Rectal smooth muscle tissue (tissue), 1 donor: ENCODE results near the gene SUCLA2.
"Not testable (repeated sequence)": the region's sequence is repeated elsewhere in the genome, so short reads cannot be mapped to it uniquely, and the experiment has no call there.

Source experiments
- H3K27ac ChIP-seq: one replicate; pipeline ENCODE4 v1.7.0; 2013; ENCODE audit warnings: low read depth, low read length, inconsistent platforms
- H3K27me3 ChIP-seq: one replicate; pipeline ENCODE4 v1.7.0; 2013; ENCODE audit warnings: low read length; ENCODE audit not compliant: control insufficient read depth, insufficient read depth
- H3K36me3 ChIP-seq: one replicate; pipeline ENCODE4 v1.7.0; 2013; ENCODE audit warnings: low read length; ENCODE audit not compliant: control insufficient read depth, insufficient read depth
- H3K4me1 ChIP-seq: one replicate; pipeline ENCODE4 v1.7.0; 2013; ENCODE audit warnings: low read length; ENCODE audit not compliant: control insufficient read depth, insufficient read depth
- H3K4me3 ChIP-seq: one replicate; pipeline ENCODE4 v1.7.0; 2013; ENCODE audit warnings: low read length
- H3K9ac ChIP-seq: one replicate; pipeline ENCODE4 v1.7.0; 2013; ENCODE audit warnings: low read length

The SUCLA2 gene

DNA sequence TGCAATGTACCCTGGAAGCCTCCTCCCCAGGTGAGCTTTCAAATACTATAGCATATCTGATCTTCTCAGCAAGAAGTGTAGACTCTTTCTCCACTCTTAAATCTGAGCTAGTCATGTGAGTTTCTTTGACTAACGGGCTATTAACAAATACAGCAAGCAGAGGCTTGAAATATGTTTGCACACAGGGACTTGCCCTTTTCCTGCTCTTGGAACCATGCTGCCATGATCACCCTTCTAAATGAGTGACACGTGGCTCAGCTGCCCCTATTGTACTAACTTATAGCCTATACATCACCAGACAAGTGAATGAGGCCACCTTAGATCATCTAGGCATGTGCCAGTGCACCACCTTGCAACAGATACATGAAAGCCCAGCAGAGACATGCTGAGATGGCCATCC lies 13.3 kb upstream of the SUCLA2 start:
- Histone ChIP-seq H3K4me1 (no peaks in the 10 kb centered on the region), H3K36me3 (no peaks in the 10 kb centered on the region), H3K4me3 (no peak overlapping the region), H3K9ac (no peak overlapping the region), H3K27me3 (no peaks in the 10 kb centered on the region), H3K27ac (no peak overlapping the region)

DNA sequence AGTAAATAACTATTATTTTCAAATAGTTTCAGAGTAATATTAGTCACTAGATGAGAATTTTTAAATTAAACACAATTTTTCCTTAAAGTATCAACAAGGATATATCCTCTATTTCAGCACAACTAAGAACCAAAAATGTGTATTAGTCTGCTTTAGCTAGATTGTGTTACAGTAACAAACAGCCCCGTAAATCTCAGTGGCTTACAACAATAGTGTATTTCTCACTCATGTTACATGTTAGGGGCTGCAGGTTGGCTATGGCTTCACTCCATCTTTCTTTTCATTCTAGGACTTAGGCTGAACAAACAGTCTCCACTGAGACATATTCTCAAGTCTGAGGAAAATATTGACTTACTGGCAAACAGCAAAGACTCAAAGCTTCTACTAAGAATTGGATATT lies 11.6 kb upstream of the SUCLA2 start:
- H3K4me3 ChIP-seq, result no peak overlapping the region
- H3K36me3 ChIP-seq, result no peaks in the 10 kb centered on the region
- no peak overlapping the region for H3K9ac ChIP-seq
- H3K27me3 ChIP-seq, result no peaks in the 10 kb centered on the region
- no peaks in the 10 kb centered on the region for H3K4me1 ChIP-seq
- H3K27ac ChIP-seq, result no peak overlapping the region

DNA sequence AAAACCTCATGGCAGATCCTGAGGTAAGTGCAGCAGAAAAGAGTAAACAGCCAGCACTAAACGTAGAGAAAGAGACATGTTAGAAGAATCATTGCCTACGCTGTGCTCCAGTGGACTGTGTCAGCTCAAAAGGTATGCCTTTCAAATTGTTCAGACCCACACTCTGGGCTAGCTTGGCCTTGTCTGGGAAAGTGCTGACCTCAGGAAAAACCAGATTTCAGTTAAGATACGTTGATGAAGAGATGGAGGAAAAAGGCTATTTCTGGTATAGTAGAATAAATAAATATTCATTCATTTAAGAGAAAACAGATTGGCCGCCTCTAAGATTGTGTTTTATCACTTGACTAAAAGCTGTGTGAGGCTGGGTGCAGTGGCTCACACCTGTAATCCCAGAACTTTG lies 9.6 kb upstream of the SUCLA2 start:
- H3K4me1 ChIP-seq, result no peaks in the 10 kb centered on the region
- no peak overlapping the region for H3K9ac ChIP-seq
- H3K27me3 ChIP-seq, result no peaks in the 10 kb centered on the region
- no peak overlapping the region for H3K4me3 ChIP-seq
- H3K36me3 ChIP-seq, result no peaks in the 10 kb centered on the region
- H3K27ac ChIP-seq, result no peak overlapping the region

DNA sequence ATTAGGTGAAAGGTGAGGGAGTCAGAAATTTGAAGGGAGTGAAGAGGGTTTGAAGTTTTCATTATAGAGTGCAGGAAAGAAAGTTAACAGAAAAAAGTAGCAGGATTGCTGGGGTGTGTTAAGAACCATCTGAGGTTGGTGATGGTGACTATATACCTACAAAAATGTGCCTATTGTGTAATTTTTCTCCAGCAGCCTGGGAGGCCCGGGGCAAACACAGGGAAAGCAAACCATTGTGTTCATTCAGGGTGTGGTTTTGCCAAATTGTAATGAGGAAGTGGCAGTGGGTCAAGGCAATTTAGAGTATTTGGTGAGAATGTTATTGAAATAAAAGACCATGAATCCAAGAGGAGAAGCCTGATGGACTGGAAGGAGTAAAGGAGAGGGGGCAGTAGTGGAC lies 8.2 kb upstream of the SUCLA2 start:
- H3K4me3 ChIP-seq, result no peak overlapping the region
- no peak overlapping the region for H3K27ac ChIP-seq
- no peaks in the 10 kb centered on the region for H3K36me3 ChIP-seq
- no peak overlapping the region for H3K9ac ChIP-seq
- H3K4me1 ChIP-seq, result no peaks in the 10 kb centered on the region
- no peaks in the 10 kb centered on the region for H3K27me3 ChIP-seq

DNA sequence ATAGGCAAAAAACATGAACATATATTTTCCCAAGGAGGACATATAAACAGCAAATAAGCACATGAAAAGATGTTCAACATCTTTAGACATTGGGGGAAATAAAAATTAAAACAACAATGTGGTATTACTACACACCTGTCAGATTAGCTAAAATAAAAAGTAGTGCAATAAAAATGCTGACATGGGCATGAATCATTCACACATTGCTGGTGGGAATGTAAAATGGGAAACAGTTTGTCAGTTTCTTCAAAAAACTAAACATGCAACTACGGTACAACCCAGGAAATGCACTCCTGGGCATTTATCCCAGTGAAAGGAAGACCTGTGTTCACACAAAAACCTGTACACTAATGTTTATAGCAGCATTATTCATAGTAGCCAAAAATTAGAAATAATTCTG lies 5.3 kb upstream of the SUCLA2 start:
- H3K27ac ChIP-seq, result no peak overlapping the region
- H3K4me1 ChIP-seq, result peaks cover 1% of the 10 kb centered on the region
- no peaks in the 10 kb centered on the region for H3K36me3 ChIP-seq
- H3K9ac ChIP-seq, result no peak overlapping the region
- H3K4me3 ChIP-seq, result no peak overlapping the region
- H3K27me3 ChIP-seq, result no peaks in the 10 kb centered on the region

DNA sequence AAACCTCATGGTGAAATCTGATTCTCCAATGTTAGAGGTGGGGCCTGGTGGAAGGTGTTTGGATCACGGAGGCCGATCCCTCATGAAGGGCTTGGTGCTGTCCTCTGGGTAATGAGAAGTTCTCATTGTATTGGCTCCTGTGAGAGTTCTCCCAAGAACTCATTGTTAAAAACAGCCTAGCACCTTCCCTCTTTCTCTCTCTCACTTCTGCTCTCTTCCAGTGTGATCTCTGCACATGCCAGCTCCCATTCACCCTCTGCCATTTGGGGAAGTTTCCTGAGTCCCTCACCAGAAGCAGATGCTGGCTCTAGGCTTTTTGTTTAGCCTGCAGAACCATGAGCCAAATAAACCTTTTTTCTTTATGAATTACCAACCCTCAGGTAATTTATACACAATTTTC lies 3.1 kb upstream of the SUCLA2 start:
- H3K4me1 ChIP-seq, result peaks cover 5% of the 10 kb centered on the region
- no peaks in the 10 kb centered on the region for H3K36me3 ChIP-seq
- no peak overlapping the region for H3K4me3 ChIP-seq
- H3K27ac ChIP-seq, result no peak overlapping the region
- no peaks in the 10 kb centered on the region for H3K27me3 ChIP-seq
- H3K9ac ChIP-seq, result no peak overlapping the region

DNA sequence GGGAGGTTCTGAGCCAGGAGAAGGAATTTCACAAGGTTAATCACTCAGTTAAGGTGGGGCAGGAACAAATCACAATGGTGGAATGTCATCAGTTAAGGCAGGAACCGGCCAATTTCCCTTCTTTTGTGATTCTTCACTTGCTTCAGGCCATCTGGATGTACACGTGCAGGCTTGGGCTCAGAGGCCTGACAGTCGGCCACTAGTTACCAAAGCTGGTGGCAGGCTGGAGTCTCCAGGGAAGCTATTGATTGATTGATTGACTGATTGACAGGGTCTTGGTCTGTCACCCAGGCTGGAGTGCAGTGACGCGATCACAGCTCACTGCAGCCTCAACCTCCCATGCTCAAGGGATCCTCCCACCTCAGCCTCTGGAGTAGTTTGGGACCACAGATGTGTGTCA lies 926 bp upstream of the SUCLA2 start:
- H3K27ac ChIP-seq, H3K36me3 ChIP-seq, H3K4me1 ChIP-seq, H3K27me3 ChIP-seq, H3K9ac ChIP-seq, H3K4me3 ChIP-seq: not testable (repeated sequence)

DNA sequence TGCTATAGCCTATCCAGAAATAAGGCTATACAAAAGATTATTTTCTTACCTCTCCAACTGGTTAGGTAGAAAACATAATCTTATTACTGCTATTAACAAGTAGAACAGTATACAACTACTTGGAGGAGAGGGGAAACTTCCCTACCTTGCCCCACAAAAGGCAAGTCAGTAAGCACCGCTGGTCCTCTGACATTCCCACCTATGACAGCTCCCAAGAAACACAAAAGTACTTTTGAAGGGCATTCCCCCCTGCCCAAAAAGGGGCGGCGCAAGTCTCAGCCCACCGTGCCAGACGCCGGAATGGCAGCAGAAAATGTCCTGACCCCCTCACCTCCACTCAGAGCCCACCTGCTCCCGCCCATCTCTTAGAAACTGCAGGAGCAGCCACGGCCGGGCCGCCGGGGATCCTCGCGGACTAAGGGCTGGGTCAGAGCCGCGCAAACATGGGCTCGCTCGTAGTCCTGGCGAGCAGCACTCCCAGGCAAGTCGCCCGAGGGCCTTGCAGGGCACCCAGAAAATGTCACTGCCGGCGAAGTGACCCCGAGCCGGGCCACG lies 437 bp downstream of the SUCLA2 start:
- Histone ChIP-seq H3K36me3 (peaks cover 4% of the 10 kb centered on the region), H3K27ac (peak overlapping the region; percentile 85), H3K4me1 (peaks cover 5% of the 10 kb centered on the region), H3K9ac (peak overlapping the region; percentile 77), H3K27me3 (no peaks in the 10 kb centered on the region), H3K4me3 (peak overlapping the region; percentile 100)

DNA sequence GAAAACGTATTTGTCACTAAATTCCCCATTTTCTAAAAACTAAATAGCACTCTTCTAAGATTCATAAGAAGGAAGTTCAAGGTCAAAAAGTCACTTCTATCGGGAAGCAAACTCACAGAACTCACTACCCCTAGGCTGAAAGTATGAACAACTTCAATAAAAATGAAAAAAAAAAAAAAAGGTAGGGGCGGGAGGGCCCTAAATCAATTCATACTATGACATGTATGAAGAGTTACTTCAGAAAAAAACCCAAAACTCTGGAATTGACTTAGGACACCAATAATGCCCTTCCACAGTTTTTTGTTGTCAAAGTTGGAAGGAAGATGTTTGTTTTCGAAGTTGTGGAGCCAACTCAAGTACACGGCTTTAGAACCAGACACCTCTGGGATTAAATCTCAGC lies 1.1 kb downstream of the SUCLA2 start:
- H3K27ac ChIP-seq, result no peak overlapping the region
- peaks cover 4% of the 10 kb centered on the region for H3K36me3 ChIP-seq
- H3K9ac ChIP-seq, result no peak overlapping the region
- peaks cover 5% of the 10 kb centered on the region for H3K4me1 ChIP-seq
- H3K27me3 ChIP-seq, result no peaks in the 10 kb centered on the region
- H3K4me3 ChIP-seq, result peak overlapping the region; percentile 100

DNA sequence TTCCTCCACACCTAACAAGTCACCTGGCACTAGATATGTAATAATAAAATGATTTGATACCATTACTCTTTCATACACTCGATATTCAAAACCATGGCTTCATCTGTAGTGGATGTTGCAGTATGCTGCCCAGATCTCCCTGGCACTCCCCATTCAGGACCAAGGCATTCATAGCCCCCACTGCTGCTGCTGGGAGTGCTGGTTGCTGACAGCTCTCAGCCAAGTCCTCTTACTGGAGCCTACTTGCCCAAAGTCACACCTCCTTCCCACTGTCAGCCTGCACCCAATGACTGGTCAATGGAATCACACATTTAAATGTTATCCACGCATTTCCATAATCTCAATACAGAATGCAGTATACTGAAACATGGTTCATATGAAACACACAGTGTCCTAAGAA lies 3.7 kb downstream of the SUCLA2 start:
- H3K4me1 ChIP-seq, result peaks cover 5% of the 10 kb centered on the region

DNA sequence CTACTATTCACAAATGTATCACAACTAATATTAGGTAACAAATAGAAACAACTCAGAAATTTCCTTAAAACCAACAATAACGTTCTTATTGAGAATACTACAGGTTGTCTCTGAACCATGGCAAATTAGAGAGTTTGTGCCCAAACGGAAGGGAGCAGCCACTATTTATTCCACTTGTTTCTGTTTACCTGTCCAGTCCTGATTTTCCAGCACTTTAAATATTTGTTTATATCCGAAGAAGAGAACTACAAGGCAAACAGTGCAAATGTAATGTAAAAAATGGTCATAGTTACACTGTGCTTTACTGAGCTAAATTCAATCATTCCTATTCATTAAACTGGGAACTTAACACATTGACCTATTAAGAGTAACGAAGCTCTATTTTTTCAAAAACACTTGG lies 9.2 kb downstream of the SUCLA2 start:
- peaks cover 8% of the 10 kb centered on the region for H3K36me3 ChIP-seq
- H3K27me3 ChIP-seq, result no peaks in the 10 kb centered on the region

More for the DNA sequence above, 3.7 kb downstream of the SUCLA2 start:
- H3K27me3 ChIP-seq, result no peaks in the 10 kb centered on the region
- H3K27ac ChIP-seq, result no peak overlapping the region
- no peak overlapping the region for H3K9ac ChIP-seq
- no peak overlapping the region for H3K4me3 ChIP-seq
- peaks cover 8% of the 10 kb centered on the region for H3K36me3 ChIP-seq

DNA sequence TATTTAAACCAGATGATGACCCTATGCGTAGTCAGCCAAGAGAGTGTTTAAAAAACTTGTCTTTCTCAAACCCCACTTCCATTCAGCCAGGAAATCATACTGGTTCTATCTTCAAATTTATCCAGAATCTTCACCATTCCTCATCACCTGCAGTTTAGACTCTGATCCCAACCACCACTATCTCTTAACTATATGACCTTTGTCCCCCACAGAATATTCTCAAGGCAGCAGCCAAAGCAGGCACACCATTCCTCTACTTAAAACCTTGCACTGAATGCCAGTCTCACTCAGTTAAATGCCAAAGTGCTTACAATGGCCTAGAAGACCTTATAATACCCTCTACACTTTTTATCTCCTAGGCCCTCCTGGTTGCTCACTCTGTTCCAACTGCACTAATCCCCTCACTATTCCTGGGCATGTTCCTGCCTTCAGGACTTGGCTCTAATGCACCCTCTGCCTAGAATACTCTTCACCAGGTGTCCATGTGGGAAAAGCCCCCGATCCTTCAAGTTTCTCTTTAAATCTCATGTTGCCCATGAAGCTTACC lies 10.1 kb downstream of the SUCLA2 start:
- Histone ChIP-seq H3K9ac (no peak overlapping the region), H3K4me1 (no peaks in the 10 kb centered on the region), H3K4me3 (no peak overlapping the region), H3K27ac (no peak overlapping the region), H3K27me3 (no peaks in the 10 kb centered on the region), H3K36me3 (peaks cover 6% of the 10 kb centered on the region)

More for the DNA sequence above, 9.2 kb downstream of the SUCLA2 start:
- H3K27ac ChIP-seq, result no peak overlapping the region
- H3K9ac ChIP-seq, result no peak overlapping the region
- H3K4me1 ChIP-seq, result no peaks in the 10 kb centered on the region
- no peak overlapping the region for H3K4me3 ChIP-seq

DNA sequence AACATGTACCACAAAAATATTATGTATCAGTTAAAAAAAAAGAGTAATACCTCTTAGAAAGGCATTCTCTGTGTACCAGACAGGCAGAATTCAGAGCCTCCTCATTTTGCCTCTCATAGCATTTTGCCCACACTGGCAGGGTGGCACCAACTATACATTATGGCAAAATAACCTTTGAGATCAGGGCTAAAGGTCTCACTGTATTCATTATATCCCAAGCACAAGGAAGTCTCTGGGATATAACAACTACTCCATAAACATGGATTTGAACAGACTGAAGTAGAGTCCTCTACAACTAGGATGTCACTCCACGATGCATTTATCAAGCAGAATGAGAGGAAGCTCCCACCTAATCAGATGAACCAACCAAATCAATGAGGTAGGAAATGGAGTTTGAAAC lies 10.6 kb downstream of the SUCLA2 start:
- H3K36me3 ChIP-seq, result peaks cover 6% of the 10 kb centered on the region
- no peak overlapping the region for H3K9ac ChIP-seq
- H3K27ac ChIP-seq, result no peak overlapping the region
- no peaks in the 10 kb centered on the region for H3K27me3 ChIP-seq
- H3K4me1 ChIP-seq, result no peaks in the 10 kb centered on the region
- no peak overlapping the region for H3K4me3 ChIP-seq
